A549 treated with ZK216348 at 1 μM for 4 hours (cell line): ENCODE data around the gene METTL21C. TPM values are rescaled to one million over a fixed set of nuclear protein-coding genes. Genes with fewer than 3 reads are reported as not detected.

Source experiments
- total RNA-seq: library from RNA; stranded (reverse); fragments of 200-300 nt; extraction: Qiagen RNA extraction; gene quantifications from 5 replicates; pipeline ENCODE4 v1.2.3, GENCODE V29; 2022; ENCODE audit warnings: low read depth

The METTL21C gene
- not detected in 5 replicates for total RNA-seq

DNA sequence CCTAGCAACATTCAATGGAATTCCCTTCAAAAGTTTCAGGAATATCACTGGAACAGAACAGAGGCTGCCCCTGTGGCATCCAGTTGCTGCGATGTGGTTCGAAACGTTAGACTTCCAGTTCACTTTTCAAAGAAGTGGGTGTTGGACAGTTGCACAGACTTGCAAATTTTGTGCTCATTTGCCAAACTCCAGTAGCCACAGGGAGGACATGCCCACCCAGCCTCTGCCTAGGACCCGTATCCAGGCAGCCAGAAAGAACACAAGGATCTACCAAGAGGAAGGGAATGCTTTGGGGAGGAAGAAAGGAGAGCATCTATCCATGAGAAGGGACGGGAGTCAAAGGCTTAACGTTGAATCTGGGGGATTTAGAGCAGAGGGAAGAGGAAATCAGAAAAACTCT lies at the start of gene METTL21C:
TSS of gene METTL21C (minus strand) at position 108 of the 400 bp plus-strand sequence. CDS start 546 bp downstream, outside the sequence.

Other genes with a start within 250 kb of the METTL21C start
- gene TPP2, start 98.1 kb downstream of the METTL21C start, total RNA-seq: 10.8 to 18.7 TPM (median 16.8 TPM) in 5 replicates
- gene TEX30, start 78.7 kb upstream of the METTL21C start, total RNA-seq: 8.5 to 15.1 TPM (median 13.8 TPM) in 5 replicates
- gene POGLUT2, start 103.9 kb upstream of the METTL21C start, total RNA-seq: 4.9 to 7.3 TPM (median 7.1 TPM) in 5 replicates
- gene BIVM, start 104.1 kb upstream of the METTL21C start, total RNA-seq: 1.7 to 5.1 TPM (median 4.6 TPM) in 5 replicates
- gene ERCC5, start 151.0 kb upstream of the METTL21C start, total RNA-seq: 16.6 to 21.8 TPM (median 17.9 TPM) in 5 replicates